ENCODE results near the gene WEE1.

WEE1 gene

DNA sequence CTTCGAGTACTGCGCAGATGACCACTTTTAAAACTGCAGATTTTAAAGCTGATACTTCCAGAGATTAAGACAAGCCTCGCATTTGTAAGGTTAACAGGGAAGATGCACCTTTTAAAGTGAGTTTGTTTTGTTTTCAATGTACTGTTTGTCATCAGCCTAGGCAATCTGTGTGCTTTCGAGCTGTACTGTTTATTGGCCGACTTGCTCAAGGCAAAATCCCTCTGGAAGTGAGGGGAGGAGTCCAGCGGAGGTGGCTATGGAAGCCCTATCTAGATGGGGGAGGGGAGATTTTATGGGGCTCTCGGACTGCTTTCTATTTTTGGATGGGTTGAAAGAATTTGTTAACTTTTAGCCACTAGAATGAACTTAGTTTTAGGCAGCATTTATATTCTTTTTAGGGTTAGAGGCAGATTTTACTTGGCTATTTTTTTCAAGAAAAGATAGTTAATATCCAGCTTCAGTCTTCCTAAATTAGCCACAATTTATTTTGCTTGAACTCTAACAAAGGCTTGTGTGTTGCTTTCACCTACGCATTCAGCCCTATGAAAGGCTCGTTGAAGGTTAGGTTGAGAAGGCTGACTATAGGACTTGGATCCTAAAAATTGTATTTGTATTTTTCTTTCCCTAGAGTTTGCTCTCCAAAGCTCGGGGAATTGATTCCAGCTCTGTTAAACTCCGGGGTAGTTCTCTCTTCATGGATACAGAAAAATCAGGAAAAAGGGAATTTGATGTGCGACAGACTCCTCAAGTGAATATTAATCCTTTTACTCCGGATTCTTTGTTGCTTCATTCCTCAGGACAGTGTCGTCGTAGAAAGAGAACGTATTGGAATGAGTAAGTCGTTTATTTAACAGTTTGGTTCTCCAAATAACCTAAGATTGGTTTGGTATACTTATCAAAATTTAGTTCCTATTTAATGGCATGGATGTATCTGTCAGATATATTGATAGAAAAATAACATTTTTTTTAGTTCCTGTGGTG is 2.1 kb downstream of the WEE1 start (continued):
- TF ChIP-seq ZNF610 (tag by site-specific recombination; IDR thresholded peaks at IDR 0.05; ENCODE audit: borderline replicate concordance) (no peak), ZBTB8A (tag by site-specific recombination; IDR thresholded peaks at IDR 0.05) (peak; percentile 59), ZSCAN18 (tag by site-specific recombination; IDR thresholded peaks at IDR 0.05) (no peak), ZNF473 (tag by site-specific recombination; IDR thresholded peaks at IDR 0.05) (no peak), CTCF (tag by site-specific recombination; IDR thresholded peaks at IDR 0.05) (no peak), ZNF266 (tag by site-specific recombination; IDR thresholded peaks at IDR 0.05; ENCODE audit: low read depth) (no peak), ZBTB17 (tag by site-specific recombination; IDR thresholded peaks at IDR 0.05) (peak; percentile 49; the same call in 1 of the 2 replicates), ZNF692 (tag by site-specific recombination; IDR thresholded peaks at IDR 0.05) (0 out of 2 replicates have a peak, but pooled peaks have one; percentile 24), HIC1 (tag by site-specific recombination; IDR thresholded peaks at IDR 0.05) (no peak), ZNF394 (tag by site-specific recombination; IDR thresholded peaks at IDR 0.05; ENCODE audit: borderline replicate concordance) (no peak), ZNF350 (tag by site-specific recombination; IDR thresholded peaks at IDR 0.05) (no peak), PRDM1 (tag by site-specific recombination; IDR thresholded peaks at IDR 0.05) (peak; percentile 41), EGR2 (tag by site-specific recombination; IDR thresholded peaks at IDR 0.05; ENCODE audit: low read depth) (peak; percentile 36), ZNF837 (tag by site-specific recombination; IDR thresholded peaks at IDR 0.05) (no peak), ZNF174 (tag by site-specific recombination; IDR thresholded peaks at IDR 0.05) (no peak), ZBTB44 (tag by site-specific recombination; IDR thresholded peaks at IDR 0.05) (no peak)
- TF ChIP-seq, protein P1, sequence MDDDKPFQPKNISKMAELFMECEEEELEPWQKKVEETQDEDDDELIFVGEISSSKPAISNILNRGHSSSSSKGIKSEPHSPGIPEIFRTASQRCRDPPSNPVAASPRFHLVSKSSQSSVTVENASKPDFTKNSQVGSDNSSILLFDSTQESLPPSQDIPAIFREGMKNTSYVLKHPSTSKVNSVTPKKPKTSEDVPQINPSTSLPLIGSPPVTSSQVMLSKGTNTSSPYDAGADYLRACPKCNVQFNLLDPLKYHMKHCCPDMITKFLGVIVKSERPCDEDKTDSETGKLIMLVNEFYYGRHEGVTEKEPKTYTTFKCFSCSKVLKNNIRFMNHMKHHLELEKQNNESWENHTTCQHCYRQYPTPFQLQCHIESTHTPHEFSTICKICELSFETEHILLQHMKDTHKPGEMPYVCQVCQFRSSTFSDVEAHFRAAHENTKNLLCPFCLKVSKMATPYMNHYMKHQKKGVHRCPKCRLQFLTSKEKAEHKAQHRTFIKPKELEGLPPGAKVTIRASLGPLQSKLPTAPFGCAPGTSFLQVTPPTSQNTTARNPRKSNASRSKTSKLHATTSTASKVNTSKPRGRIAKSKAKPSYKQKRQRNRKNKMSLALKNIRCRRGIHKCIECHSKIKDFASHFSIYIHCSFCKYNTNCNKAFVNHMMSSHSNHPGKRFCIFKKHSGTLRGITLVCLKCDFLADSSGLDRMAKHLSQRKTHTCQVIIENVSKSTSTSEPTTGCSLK (tag by site-specific recombination; IDR thresholded peaks at IDR 0.05) = no peak

Data from HEK293 (cell line).